HG03460 (cell line): ENCODE data around the gene SPOUT1.

ENCODE experiments used
- ATAC-seq: cut with Tn5 transposase; IDR thresholded peaks from one replicate; pipeline ENCODE4 v1.9.1; 2021; ENCODE audit not compliant: unreplicated experiment

Gene SPOUT1

GRCh38 chr9:128773049-128773448, 56.5 kb downstream of the SPOUT1 start:
- no peak for ATAC-seq

GRCh38 chr9:128771745-128772519, 57.7 kb downstream of the SPOUT1 start, which contains the start of gene ZER1:
TSS of gene ZER1 (minus strand) at chr9:128771927. CDS start at chr9:128755565, 16,362 bp downstream.
- ATAC-seq: peak; percentile 84

DNA sequence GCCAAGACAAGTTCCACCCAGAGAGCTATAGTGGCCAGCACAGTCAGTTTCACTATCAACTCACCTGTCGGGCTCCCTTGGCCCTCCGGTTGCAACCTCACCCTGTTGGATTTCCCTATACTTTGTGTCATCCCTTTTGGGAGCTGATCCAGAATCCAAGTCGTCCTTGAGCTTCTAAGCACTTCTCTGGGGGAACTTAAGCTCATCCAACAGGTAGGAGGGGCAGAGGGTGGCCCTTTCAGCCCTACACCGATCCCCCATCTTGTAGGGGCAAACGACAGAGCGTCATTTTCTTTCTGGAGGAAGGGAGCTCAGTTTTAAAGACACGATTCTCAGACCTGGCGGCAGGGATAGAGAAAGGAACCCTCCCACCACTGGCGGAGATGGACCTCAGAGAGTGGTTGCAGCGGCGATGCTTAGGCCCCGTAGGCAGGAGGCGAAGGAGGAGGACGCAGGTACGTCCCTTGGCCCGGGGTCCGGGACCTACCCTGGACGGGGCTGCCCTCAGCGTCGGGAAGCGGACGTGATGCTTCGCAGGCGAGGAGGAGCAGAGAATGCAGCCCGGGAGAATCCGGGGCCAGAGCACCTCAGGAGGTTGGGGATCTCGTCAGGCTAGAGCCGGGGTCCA, 58.4 kb downstream of the SPOUT1 start:
- peak; percentile 25 for ATAC-seq

GRCh38 chr9:128770286-128771030, 59.1 kb downstream of the SPOUT1 start:
- ATAC-seq: no peak
